Uterus (tissue), 2 donors: Measurements from ENCODE around the gene CNPY1.

Source experiments
- POLR2A ChIP-seq, 2 donors: fragments of 450-650 bp; IDR thresholded peaks; one replicate each; pipeline ENCODE4 v1.6.1; 2016; ENCODE audit warnings: antibody characterized with exemption in 2 of 2, mild to moderate bottlenecking in 1 of 2, moderate library complexity in 1 of 2
- TF ChIP-seq, protein P1 (sequence below), 4 experiments: fragments of 200-600 bp in 2 of 4; fragments of 450-650 bp in 2 of 4; sonication (generic) in 2 of 4; IDR thresholded peaks; one replicate each; pipeline ENCODE4 v1.5.1; 2016 to 2019; ENCODE audit warnings: antibody characterized with exemption in 4 of 4, mild to moderate bottlenecking in 2 of 4, moderate library complexity in 1 of 4

GRCh38 chr7:155576900-155577508, 30.6 kb upstream of the CNPY1 start:
- TF ChIP-seq, protein P1, sequence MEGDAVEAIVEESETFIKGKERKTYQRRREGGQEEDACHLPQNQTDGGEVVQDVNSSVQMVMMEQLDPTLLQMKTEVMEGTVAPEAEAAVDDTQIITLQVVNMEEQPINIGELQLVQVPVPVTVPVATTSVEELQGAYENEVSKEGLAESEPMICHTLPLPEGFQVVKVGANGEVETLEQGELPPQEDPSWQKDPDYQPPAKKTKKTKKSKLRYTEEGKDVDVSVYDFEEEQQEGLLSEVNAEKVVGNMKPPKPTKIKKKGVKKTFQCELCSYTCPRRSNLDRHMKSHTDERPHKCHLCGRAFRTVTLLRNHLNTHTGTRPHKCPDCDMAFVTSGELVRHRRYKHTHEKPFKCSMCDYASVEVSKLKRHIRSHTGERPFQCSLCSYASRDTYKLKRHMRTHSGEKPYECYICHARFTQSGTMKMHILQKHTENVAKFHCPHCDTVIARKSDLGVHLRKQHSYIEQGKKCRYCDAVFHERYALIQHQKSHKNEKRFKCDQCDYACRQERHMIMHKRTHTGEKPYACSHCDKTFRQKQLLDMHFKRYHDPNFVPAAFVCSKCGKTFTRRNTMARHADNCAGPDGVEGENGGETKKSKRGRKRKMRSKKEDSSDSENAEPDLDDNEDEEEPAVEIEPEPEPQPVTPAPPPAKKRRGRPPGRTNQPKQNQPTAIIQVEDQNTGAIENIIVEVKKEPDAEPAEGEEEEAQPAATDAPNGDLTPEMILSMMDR (IDR thresholded peaks at IDR 0.05) = no peak
- TF ChIP-seq POLR2A (IDR thresholded peaks at IDR 0.05) = no peak
